IMR-90 (cell line): ENCODE data around the gene SLC6A7. TPM values are rescaled to one million over a fixed set of nuclear protein-coding genes. Genes with fewer than 3 reads are reported as not detected.

ENCODE experiments used
- ATAC-seq: fragments of 200-7000 bp; cut with Tn5 transposase; 2 replicates; pipeline ENCODE4 v1.9.1; 2020; ENCODE audit warnings: low read depth, mild to moderate bottlenecking, moderate library complexity
- BruUV-seq: library from RNA; stranded (reverse); fragments of 400-500 nt; replicated peaks from 2 replicates; lab custom pipeline; 2021; lab: Mats Ljungman, UMichigan
- CTCF ChIA-PET: fragments of 300-600 bp; formaldehyde crosslinking; extraction: SDS; loops from one replicate; lab custom pipeline; 2021; ENCODE audit warnings: antibody characterized with exemption; lab: Yijun Ruan, JAX
- POLR2A ChIA-PET: fragments of 300-600 bp; sonication (Branson Sonifier 250); formaldehyde crosslinking; loops from one replicate; lab custom pipeline; 2022; ENCODE audit warnings: antibody characterized with exemption; ENCODE audit not compliant: unreplicated experiment; lab: Charles Lee
- DNase-seq: peaks from one replicate; pipeline ENCODE4 v3.0.0; 2013
- H2AFZ ChIP-seq: replicated peaks from 2 replicates; pipeline ENCODE3; 2013; ENCODE audit warnings: low read length, mild to moderate bottlenecking; ENCODE audit not compliant: poor library complexity
- H2AK5ac ChIP-seq: 2 replicates; pipeline ENCODE4 v1.6.1; 2013; ENCODE audit warnings: low read depth, low read length, inconsistent platforms
- H2AK9ac ChIP-seq: replicated peaks from 2 replicates; pipeline ENCODE3; 2013; ENCODE audit warnings: mild to moderate bottlenecking, low read depth, low read length, moderate library complexity; ENCODE audit not compliant: poor library complexity
- H2BK120ac ChIP-seq: 2 replicates; pipeline ENCODE4 v1.6.1; 2013; ENCODE audit warnings: low read depth, low read length, inconsistent platforms
- H2BK15ac ChIP-seq: 3 replicates; pipeline ENCODE4 v1.6.1; 2013; ENCODE audit warnings: low read depth, low read length, inconsistent platforms
- H2BK20ac ChIP-seq: 2 replicates; pipeline ENCODE4 v1.6.1; 2013; ENCODE audit warnings: low read depth, mild to moderate bottlenecking, inconsistent platforms, low read length, moderate library complexity
- H2BK5ac ChIP-seq: 2 replicates; pipeline ENCODE4 v1.6.1; 2013; ENCODE audit warnings: mild to moderate bottlenecking, low read depth, low read length, inconsistent platforms; ENCODE audit not compliant: poor library complexity, severe bottlenecking
- H3K14ac ChIP-seq: replicated peaks from 2 replicates; pipeline ENCODE4 v1.6.1; 2013; ENCODE audit warnings: low read depth, low read length, inconsistent platforms
- H3K18ac ChIP-seq: 2 replicates; pipeline ENCODE4 v1.6.1; 2013; ENCODE audit warnings: low read depth, low read length, control low read depth
- H3K23ac ChIP-seq: 2 replicates; pipeline ENCODE4 v1.6.1; 2013; ENCODE audit warnings: low read depth, low read length, inconsistent platforms
- H3K27ac ChIP-seq: 2 replicates; pipeline ENCODE4 v1.5.1; 2013; ENCODE audit warnings: mild to moderate bottlenecking, control low read depth, low read length; ENCODE audit not compliant: insufficient read depth
- H3K27me3 ChIP-seq: 2 replicates; pipeline ENCODE4 v1.6.1; 2013; ENCODE audit warnings: low read length; ENCODE audit not compliant: control insufficient read depth, insufficient read depth
- H3K36me3 ChIP-seq: 2 replicates; pipeline ENCODE4 v1.6.1; 2013; ENCODE audit warnings: low read length, mixed read lengths; ENCODE audit not compliant: control insufficient read depth, insufficient read depth
- H3K4ac ChIP-seq: 2 replicates; pipeline ENCODE4 v1.6.1; 2013; ENCODE audit warnings: low read depth, low read length, inconsistent platforms
- H3K4me1 ChIP-seq: 2 replicates; pipeline ENCODE4 v1.6.1; 2013; ENCODE audit warnings: low read length, mixed read lengths; ENCODE audit not compliant: control insufficient read depth, insufficient read depth
- H3K4me2 ChIP-seq: 2 replicates; pipeline ENCODE4 v1.6.1; 2013; ENCODE audit warnings: low read depth, mild to moderate bottlenecking, control low read depth, low read length, moderate library complexity
- H3K4me3 ChIP-seq: 2 replicates; pipeline ENCODE4 v1.5.1; 2013; ENCODE audit warnings: low read depth, mild to moderate bottlenecking, control low read depth, low read length, moderate library complexity; ENCODE audit not compliant: insufficient read depth
- H3K56ac ChIP-seq: 2 replicates; pipeline ENCODE4 v1.6.1; 2013; ENCODE audit warnings: low read length, inconsistent platforms; ENCODE audit not compliant: insufficient read depth; ENCODE audit errors: extremely low read depth
- H3K79me1 ChIP-seq, 2 experiments: 2 replicates each; pipeline ENCODE4 v1.6.1; 2013; ENCODE audit warnings: low read length in 2 of 2, inconsistent platforms in 1 of 2, low read depth in 1 of 2
- H3K9ac ChIP-seq: 2 replicates; pipeline ENCODE4 v1.6.1; 2013; ENCODE audit warnings: low read depth, low read length, control low read depth
- H3K9me1 ChIP-seq: 2 replicates; pipeline ENCODE4 v1.6.1; 2013; ENCODE audit warnings: low read length, inconsistent platforms; ENCODE audit not compliant: insufficient read depth
- H3K9me3 ChIP-seq: 2 replicates; pipeline ENCODE4 v1.6.1; 2013; ENCODE audit warnings: low read length; ENCODE audit not compliant: control insufficient read depth, insufficient read depth
- H4K20me1 ChIP-seq: 2 replicates; pipeline ENCODE4 v1.6.1; 2013; ENCODE audit warnings: low read length, inconsistent platforms; ENCODE audit not compliant: insufficient read depth
- H4K5ac ChIP-seq: 2 replicates; pipeline ENCODE4 v1.6.1; 2013; ENCODE audit warnings: mild to moderate bottlenecking, low read depth, low read length, control low read depth
- H4K8ac ChIP-seq, 2 experiments: 2 replicates each; pipeline ENCODE4 v1.6.1; 2013; ENCODE audit warnings: low read depth in 2 of 2, low read length in 2 of 2, control low read depth in 1 of 2, inconsistent platforms in 1 of 2
- H4K91ac ChIP-seq: 2 replicates; pipeline ENCODE4 v1.6.1; 2013; ENCODE audit warnings: low read depth, low read length, inconsistent platforms; ENCODE audit not compliant: insufficient read depth
- BHLHE40 ChIP-seq: fragments of 150-350 bp; IDR thresholded peaks from 2 replicates; pipeline ENCODE4 v1.6.1; 2016; ENCODE audit warnings: mild to moderate bottlenecking, low read depth, low read length
- CEBPB ChIP-seq: IDR thresholded peaks from 2 replicates; pipeline ENCODE4 v1.6.1; 2012; ENCODE audit warnings: low read depth, low read length, improper control_type of control experiment
- CHD1 ChIP-seq: IDR thresholded peaks from 2 replicates; pipeline ENCODE4 v1.6.1; 2012; ENCODE audit warnings: low read depth, low read length, improper control_type of control experiment
- CTCF ChIP-seq: conservative IDR thresholded peaks from 2 replicates; pipeline ENCODE4 v1.5.1; 2012; ENCODE audit warnings: mild to moderate bottlenecking, low read depth, low read length, improper control_type of control experiment
- ELK1 ChIP-seq: fragments of 150-350 bp; IDR thresholded peaks from 2 replicates; pipeline ENCODE4 v1.6.1; 2016; ENCODE audit warnings: low read depth, mild to moderate bottlenecking, low read length, moderate library complexity, borderline replicate concordance
- MAZ ChIP-seq: IDR thresholded peaks from 2 replicates; pipeline ENCODE4 v1.6.1; 2012; ENCODE audit warnings: low read depth, mild to moderate bottlenecking, low read length, improper control_type of control experiment, moderate library complexity, borderline replicate concordance
- MXI1 ChIP-seq: IDR thresholded peaks from 2 replicates; pipeline ENCODE4 v1.6.1; 2012; ENCODE audit warnings: low read depth, mild to moderate bottlenecking, low read length, moderate library complexity, borderline replicate concordance
- NFE2L2 ChIP-seq: fragments of 150-350 bp; IDR thresholded peaks from 2 replicates; pipeline ENCODE4 v1.6.1; 2016; ENCODE audit warnings: low read depth, mild to moderate bottlenecking, low read length
- POLR2A ChIP-seq: IDR thresholded peaks from 2 replicates; pipeline ENCODE4 v1.6.1; 2012; ENCODE audit warnings: mild to moderate bottlenecking, low read depth, low read length
- RAD21 ChIP-seq: IDR thresholded peaks from 2 replicates; pipeline ENCODE4 v1.6.1; 2012; ENCODE audit warnings: low read length, improper control_type of control experiment
- RCOR1 ChIP-seq: IDR thresholded peaks from 2 replicates; pipeline ENCODE4 v1.6.1; 2012; ENCODE audit warnings: mild to moderate bottlenecking, low read length, improper control_type of control experiment; ENCODE audit not compliant: insufficient replicate concordance
- RFX5 ChIP-seq: IDR thresholded peaks from 2 replicates; pipeline ENCODE4 v1.8.0; 2012; ENCODE audit warnings: low read depth, mild to moderate bottlenecking, low read length, moderate library complexity
- SMC3 ChIP-seq: fragments of 150-350 bp; IDR thresholded peaks from 2 replicates; pipeline ENCODE4 v1.6.1; 2016; ENCODE audit warnings: low read depth, mild to moderate bottlenecking, antibody characterized with exemption, low read length, moderate library complexity
- WGBS, 2 experiments: methylation state at CpG; one replicate each; pipeline versions ENCODE4 v1.1.5 to v1.1.7; 2013; ENCODE audit warnings: missing lambda C conversion rate in 2 of 2; ENCODE audit not compliant: insufficient read length in 1 of 2; ENCODE audit errors: extremely low coverage in 2 of 2; 5-methylcytosine and 5-hydroxymethylcytosine counted together
- dilution Hi-C: fragments of 300-500 bp; cut with HindIII; formaldehyde crosslinking; loops from one replicate; pipeline ENCODE4 v1.14.3; 2018; ENCODE audit warnings: low sequenced_read_pairs; ENCODE audit not compliant: unreplicated experiment
- in situ Hi-C: fragments of 300-500 bp; cut with MboI; formaldehyde crosslinking; loops from 3 replicates; pipeline ENCODE4 v1.14.3; 2019; ENCODE audit warnings: low sequenced_read_pairs, inconsistent platforms, mixed read lengths
- intact Hi-C: fragments of 100-400 bp; cut with micrococcal nuclease; formaldehyde crosslinking; loops from 2 replicates; pipeline ENCODE4 v1.10.0; 2022
- polyA plus RNA-seq, 3 experiments: library from polyadenylated mRNA; depleted of rRNA; stranded (reverse); fragments of >200 nt; gene quantifications; 2 replicates each; pipeline ENCODE4 v1.2.3, GENCODE V29; 2012; ENCODE audit warnings: low replicate concordance in 1 of 3
- total RNA-seq: library from RNA; depleted of rRNA; stranded (reverse); fragments of >200 nt; gene quantifications from 2 replicates; pipeline ENCODE4 v1.2.3, GENCODE V29; 2012

The SLC6A7 gene
- total and polyA plus RNA-seq, 2 of the 4 experiments (the other 2 are of a cell fraction) = under 0.01 TPM; not detected in 1

GRCh38 chr5:150172145-150172544, 17.7 kb upstream of the SLC6A7 start:
- Histone ChIP-seq H4K91ac (0 out of 2 replicates have a peak overlapping the region, but pooled peaks have one; percentile 10), H3K4me2 (no peak overlapping the region), H3K23ac (no peak overlapping the region), H2AK5ac (0 out of 2 replicates have a peak overlapping the region, but pooled peaks have one; percentile 53), H3K79me1 (no peaks in the 10 kb centered on the region), H3K9me3 (no peaks in the 10 kb centered on the region), H3K27ac (no peak overlapping the region), H3K14ac (no peak overlapping the region), H3K36me3 (no peaks in the 10 kb centered on the region), H2BK15ac (no peak overlapping the region; the same call in 2 of the 3 replicates), H2BK120ac (no peak overlapping the region), H4K5ac (no peak overlapping the region), H3K56ac (no peak overlapping the region), H2BK20ac (no peak overlapping the region), H4K20me1 (no peaks in the 10 kb centered on the region), H3K27me3 (peaks cover 26% of the 10 kb centered on the region), H3K4ac (no peak overlapping the region), H2AK9ac (no peak overlapping the region), H2BK5ac (no peak overlapping the region), H3K4me1 (peaks cover 8% of the 10 kb centered on the region), H3K4me3 (no peak overlapping the region), H2AFZ (no peak overlapping the region), H3K9ac (no peak overlapping the region), H3K9me1 (peaks cover 12% of the 10 kb centered on the region), H3K18ac (no peak overlapping the region), H4K8ac (no peak overlapping the region)
- DNase-seq (peak; percentile 78), ATAC-seq (peak; percentile 6; the same call in 1 of the 2 replicates)
- ChIA-PET POLR2A (no interaction called here), CTCF (interaction anchor here (0.5 kb wide), 1 partner anchor 420 kb away, joined by 3 read pairs; no protein-coding TSS in a partner anchor)
- dilution Hi-C loops (no loop called here), intact Hi-C loops (no loop called here), in situ Hi-C loops (loop anchor here (5.0 kb wide), 1 partner anchor 35 kb away; no protein-coding TSS in a partner anchor)
- BruUV-seq = no TSS peak
- WGBS, 2 experiments = no CpG with 5 or more reads among the region's 1 CpG
- TF ChIP-seq MXI1 = no peak
- TF ChIP-seq SMC3 = no peak
- no peak for TF ChIP-seq RAD21
- TF ChIP-seq POLR2A = no peak
- no peak for TF ChIP-seq RFX5
- no peak for TF ChIP-seq ELK1
- no peak for TF ChIP-seq BHLHE40
- no peak for TF ChIP-seq NFE2L2
- no peak for TF ChIP-seq CTCF
- no peak for TF ChIP-seq CEBPB
- TF ChIP-seq CHD1 = no peak
- no peak for TF ChIP-seq RCOR1
- TF ChIP-seq MAZ = no peak
